HG02943 (cell line): ENCODE results near the gene PPP2R2C.

Experiments
- ATAC-seq: cut with Tn5 transposase; IDR thresholded peaks from one replicate; pipeline ENCODE4 v1.9.1; 2021; ENCODE audit warnings: mild to moderate bottlenecking, low read depth, moderate library complexity; ENCODE audit not compliant: unreplicated experiment

Gene PPP2R2C

DNA sequence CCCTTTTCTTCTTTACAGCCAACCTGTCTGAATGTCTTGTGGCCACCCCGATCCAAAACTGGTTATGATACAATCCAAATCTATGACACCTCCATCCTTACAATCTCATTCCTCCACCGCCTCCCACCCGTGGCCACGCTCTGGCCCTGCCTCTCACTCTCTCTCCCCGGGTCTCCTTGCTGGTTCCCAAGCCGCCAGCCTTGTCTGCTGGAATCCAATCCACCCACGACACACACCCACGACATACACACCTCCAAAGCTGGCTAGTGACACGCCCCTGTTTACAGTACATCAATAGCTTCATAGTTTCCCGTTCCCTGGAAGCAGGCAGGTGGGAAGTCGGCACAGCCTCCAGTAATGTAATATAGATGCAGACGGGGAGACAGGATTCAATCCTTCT lies 103.8 kb downstream of the PPP2R2C start:
- ATAC-seq = no peak

DNA sequence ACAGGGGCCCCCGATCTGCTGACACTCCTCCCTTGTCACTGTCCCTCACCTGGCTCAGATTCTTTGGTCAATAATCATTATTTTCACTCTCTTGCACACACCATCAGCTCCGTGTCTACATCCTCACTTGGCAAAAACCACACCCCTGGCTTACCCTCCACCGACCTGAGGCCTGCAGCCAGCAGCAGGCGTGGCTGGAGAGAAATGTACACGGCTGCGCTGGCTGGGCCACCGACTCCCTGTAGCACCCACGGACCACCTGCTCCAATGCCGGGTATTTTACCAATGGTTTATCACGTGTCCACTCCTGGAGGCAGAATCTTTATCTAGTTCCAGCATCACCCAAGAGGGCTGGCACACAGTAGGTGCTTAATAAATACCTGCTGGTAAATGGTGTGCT lies 104.3 kb downstream of the PPP2R2C start:
- no peak for ATAC-seq

DNA sequence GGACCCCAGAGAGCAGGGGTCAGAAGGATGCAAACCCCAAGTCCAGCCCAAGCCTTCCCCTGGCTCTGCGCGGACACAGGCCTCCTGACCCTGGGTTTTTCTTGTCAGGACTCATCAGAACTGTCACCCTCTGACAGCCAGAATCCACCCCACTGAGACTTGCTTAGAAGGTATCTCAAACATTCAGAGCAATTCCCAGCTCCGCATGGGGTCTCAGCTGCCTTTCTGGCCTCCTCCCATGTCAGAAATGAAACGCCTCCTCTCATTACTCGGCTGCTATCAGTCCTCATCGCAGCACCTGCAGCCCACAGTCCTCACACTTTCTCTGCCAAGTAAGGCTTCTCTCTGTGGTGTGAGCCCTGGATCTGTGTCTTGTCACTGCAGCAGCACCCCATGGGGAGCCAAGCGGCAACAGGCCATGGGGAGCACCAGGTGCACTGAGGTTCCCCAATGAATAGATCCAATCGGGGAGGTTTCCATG lies 105.0 kb downstream of the PPP2R2C start:
- ATAC-seq = no peak

DNA sequence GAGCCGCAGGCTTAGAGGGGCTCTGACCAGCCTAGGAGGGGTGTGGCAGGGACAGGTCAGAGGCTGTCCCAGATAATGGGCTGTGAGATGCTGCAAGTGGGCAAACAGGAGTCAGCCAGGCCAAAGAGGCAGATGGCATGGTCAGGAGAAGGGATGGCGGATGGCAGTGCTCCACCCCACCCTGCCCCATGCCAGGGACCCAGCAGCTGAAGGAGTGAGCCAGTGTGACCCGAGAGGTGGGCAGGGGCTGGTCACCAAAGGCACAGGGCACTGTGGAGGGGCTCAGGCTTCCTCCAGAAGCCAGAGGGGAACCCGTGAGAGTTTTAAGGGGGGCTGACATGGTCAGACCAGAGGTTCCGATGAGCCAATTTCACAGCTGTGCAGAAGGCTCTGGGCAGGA lies 105.8 kb downstream of the PPP2R2C start:
- ATAC-seq = no peak

DNA sequence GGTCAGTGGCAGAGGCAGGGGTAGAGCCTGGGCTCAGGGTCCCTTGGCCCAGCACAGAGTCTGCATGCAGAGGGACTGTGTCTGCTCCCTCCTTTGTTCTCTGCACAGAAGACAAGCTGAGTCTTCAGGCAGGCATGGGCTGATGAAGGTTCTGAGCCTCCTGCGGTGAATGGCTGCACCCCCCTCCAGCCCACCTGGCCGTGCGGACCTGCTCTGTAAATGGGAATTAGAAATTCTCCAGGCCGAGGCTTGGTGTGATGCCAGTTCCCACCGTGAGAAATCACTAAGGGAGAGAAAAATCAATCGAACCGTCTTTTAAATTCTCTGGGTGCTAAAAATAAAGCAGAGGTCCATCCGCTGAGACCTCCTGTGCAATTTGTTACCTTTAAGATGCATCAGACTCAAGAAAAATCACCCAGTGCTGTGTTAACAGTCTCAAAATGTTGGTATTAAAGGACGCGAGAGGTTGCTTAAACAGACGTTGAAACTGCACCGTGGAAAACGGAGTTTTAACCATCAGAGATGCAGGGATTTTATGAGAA lies 106.8 kb downstream of the PPP2R2C start:
- ATAC-seq = no peak

DNA sequence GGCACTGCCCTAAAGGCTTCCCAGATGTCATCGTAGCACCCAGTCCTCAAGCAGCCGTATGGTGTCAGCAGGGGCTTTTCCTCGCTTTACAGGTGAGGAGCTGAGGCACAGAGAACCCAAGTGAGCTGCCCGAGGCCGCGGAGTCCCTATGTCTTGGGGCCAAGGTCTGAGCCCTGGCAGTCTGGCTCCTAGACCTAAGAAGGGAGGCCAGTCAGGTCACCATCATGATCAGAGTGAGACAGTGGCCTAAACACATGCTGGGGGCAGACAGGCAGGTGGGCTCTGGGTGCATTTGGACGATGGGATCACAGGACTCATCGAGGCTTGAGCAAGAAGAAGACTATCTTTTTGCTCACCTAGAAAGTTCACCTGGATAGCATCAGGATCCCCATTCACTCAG lies 107.8 kb downstream of the PPP2R2C start:
- no peak for ATAC-seq

DNA sequence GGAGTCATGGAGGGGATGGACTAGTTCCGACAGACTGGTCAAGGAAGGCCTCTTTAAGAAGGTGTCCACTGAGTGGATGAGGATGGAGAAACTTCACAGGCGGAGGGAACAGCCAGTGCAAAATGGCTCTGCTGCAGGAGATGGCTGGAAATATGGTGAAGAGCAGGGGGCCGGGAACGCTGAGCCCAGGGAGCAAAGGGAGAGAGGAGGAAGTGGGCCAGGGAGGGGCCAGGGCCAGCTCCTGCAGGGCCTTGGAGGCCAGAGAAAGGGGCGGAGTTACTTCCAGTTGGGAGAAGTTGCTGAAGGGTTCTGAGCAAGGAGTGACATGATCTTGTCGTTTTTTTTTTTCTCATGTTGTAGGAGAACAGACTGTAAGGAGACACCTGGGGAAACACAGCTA lies 108.3 kb downstream of the PPP2R2C start:
- ATAC-seq = no peak

DNA sequence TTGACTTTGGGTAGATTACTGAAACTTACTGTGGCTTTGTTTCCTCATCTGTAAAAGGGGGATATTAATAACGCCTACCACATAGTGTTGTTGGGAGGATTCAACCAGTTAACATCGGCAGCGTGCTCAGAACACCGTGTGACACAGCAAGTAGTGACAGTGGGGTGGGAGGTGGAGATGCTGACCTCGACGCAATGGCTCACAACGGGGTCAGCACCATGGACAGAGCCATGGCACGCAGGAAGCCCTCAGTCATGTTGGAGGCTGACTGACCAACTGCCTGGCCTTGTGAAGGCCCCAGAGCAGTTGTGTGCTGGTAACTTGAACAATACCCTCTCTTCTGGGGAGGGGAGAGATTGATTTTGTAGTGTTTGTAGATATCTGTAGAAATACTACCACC lies 109.5 kb downstream of the PPP2R2C start:
- ATAC-seq = no peak

DNA sequence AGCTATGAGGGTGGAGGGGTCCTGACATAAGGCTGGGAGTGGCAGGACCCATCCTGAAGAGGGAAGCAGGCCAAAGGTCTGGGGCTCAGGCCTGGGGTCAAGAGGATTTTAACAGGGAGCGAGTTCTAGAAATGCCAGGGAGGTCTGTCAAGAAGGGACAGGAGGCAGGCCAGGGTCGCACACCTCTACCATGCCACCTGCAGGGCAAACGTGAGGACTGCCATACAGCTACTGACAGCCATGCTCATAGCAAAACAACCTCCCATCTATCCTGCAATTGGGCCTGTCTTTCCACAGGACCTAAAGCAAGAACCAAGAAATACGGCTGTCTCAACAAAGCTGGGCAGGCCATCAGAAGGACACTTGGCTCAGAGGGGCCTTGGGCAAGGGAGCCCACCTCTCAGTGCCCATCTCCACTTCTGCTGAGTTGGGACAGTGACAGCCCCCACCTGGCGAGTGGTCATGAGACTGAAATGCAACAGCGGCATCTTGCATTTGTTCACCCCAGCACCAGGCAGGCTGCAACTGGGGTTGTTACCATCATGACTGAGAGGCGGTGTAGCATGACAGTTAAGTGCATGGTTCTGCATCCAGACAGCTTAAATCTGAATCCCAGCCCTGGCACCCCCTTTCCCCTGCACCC lies 110.0 kb downstream of the PPP2R2C start:
- no peak for ATAC-seq

DNA sequence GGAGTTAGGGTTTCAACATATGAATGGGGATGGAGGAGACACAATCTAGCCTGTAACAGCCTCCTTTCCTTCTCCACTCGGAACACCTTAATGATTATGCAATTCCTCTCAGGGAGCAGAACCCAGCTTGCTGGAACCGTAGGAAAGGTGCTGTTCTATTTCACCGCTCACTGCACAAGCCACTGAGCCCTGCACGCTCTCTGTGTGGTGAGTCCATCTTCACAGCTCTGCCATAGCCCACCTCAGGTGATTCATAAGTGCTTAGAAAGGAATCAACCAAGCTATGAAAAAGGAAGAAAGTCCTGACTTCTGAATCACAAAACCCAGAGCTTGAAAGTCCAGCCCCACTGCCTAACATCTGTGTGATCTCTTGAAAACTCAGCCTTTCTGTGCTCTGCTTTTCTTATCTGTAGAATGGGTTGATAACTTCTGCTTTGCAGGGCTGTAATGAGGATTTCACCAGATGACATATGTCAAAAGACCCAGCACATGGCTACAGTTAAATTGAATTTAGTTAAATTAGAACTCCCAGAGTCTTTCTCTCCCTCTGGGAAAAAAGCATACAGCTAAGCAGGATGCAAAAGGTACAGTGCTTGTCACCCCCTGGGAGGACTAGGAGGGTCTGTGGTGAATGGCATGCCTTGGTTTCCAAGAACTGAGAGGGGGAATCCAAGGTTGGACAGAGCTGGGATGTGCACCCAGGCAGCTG lies 111.2 kb downstream of the PPP2R2C start:
- no peak for ATAC-seq

DNA sequence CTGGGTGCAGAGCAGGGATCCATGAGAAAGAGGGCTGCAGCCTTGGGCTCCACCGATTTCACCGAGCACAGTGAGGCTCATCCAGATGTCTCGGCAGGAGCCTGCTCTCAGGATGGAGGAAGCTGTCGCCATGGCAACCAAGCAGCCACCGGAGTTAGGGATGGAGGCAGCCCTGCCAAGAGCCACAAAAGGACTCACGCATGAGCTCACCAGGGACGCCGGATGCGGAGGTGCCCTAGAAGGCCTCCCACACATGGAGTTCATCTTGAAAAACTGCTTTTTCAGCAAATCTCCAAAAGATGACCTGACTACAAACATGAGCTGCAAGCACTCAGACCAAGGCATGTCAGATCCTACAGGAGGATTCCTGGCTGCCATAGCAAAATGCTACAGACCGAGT lies 112.0 kb downstream of the PPP2R2C start:
- ATAC-seq = no peak

DNA sequence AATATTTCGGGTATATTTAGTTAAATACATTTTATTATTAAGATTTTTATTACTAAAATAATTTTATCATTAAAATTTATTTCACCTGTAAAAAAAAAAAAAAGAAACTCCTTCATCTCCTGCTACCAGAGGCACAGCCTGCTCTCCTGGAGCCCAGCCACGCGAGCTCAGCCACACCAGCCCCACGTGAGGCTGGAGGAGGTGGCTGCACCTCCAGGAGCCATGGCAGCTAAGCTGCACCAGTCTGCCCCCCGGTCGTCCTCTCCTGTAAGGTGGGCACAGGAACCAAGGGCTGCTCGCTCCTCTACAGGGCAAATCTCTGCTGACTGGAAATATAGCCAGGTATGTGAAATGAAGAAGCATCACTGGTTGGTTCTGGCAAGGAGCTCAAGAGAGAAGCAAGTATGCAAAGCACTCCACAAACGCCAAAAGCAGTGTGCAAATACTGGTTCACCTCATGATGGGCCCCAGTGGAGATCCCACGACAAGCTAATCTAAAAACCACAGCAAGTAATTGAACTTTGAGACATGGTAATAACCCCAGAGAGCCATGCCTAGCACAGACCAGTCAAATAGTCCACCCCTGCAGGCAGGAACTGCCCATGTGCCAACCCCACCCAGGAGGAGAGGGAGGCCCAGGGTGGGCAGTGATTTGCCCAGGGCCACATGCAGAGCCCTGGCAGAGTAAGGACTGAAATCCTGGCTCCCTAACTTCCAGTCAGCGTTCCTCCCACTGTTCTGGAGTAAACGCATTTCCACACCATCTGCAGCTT lies 112.7 kb downstream of the PPP2R2C start:
- ATAC-seq = no peak

DNA sequence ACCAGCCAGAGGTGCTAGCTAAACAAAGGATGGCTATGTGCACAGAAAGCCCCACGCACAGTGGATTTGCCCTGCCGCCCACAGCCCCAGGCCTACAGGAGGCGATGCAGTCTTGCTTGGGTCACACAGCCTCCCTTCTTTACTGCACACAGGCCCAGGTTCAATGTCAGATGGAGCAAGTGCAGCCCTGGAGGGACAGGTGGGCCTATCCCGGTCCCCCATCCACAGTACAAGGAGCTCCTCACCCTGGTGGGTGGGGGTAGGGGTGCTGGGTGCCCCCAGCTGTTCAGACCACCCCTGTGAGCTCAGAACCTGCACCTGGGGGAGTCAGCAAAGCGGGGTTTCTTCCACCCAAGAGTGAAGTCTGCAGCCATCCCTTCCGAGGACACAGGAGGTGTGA lies 114.9 kb downstream of the PPP2R2C start:
- no peak for ATAC-seq

DNA sequence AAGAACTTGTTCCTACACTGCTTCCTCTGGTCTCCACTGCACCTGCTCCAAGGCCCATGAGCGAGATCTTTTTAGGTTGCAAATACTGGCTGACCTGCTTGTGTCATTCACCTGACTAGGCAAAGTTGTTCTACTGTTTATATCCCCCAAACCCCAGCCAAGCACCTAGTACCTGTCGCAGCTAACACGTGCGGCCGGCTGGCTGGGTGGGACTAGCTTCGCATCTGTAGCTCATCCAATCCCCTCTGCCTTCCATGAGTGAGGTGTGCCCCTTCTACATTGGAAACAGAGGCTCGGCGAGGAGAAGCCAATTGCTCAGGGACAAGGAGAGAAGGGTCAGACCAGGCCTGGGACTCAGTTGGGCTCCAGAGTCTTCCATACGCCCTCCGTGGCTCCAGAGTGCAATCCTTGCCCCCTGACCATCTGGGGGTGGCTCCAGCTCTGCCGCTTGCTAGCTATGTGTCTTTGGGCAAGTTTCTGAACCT lies 116.3 kb downstream of the PPP2R2C start:
- no peak for ATAC-seq

DNA sequence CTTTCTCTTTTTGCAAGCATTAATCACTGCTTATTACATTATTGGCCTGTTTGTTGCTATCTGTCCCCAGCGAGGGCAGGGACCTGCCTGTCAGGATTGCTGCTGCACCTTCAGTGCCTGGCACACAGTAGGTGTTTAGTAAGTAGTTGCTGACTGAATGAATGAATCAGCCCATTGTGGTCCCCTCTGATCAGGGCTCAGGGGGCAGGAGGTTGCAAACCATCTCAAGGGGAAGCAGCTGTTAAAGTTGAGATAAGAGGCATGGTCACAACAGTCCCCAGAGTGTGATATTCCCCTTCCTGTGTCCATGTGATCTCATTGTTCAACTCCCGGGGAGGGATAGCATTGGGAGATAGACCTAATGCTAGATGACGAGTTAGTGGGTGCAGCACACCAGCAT lies 117.4 kb downstream of the PPP2R2C start:
- no peak for ATAC-seq

DNA sequence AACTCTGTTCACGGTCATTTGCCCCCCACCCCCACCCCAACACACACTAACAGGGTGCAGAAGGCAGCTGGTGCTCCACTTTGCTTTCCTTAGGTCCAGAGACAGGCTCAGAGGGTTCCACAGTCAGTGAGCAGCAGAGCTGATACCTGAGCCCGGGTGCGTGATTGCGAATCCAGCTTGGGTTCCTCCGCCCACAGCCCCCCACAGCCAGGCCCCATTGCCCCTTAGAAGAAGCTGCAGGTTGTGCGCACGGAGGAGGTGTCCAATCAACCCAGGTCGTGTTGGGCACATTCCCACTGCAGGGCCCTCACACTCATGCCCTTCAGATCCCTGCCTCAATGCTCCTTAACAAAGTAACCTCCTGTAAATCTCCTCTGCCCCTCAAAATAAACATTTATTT lies 117.8 kb downstream of the PPP2R2C start:
- ATAC-seq = no peak

DNA sequence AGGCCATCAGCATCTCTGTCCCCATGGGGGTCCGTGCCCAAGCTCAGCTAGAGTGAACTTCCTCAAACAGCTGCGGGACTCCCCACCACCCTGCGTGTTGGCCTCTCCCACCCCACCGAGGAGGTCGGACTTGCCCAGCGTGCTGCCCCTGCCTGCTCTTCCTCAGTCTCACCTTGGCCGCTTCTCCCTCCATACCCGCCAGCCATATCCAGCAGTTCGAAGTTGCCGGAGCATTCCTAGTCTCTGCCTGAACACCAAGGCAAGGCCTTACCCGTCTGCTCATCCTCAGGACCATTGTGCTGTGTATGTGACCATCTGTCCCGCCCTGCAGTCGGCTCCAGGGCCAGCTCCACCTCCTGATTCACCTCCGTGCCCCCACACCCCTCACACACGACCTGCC lies 118.3 kb downstream of the PPP2R2C start:
- no peak for ATAC-seq

DNA sequence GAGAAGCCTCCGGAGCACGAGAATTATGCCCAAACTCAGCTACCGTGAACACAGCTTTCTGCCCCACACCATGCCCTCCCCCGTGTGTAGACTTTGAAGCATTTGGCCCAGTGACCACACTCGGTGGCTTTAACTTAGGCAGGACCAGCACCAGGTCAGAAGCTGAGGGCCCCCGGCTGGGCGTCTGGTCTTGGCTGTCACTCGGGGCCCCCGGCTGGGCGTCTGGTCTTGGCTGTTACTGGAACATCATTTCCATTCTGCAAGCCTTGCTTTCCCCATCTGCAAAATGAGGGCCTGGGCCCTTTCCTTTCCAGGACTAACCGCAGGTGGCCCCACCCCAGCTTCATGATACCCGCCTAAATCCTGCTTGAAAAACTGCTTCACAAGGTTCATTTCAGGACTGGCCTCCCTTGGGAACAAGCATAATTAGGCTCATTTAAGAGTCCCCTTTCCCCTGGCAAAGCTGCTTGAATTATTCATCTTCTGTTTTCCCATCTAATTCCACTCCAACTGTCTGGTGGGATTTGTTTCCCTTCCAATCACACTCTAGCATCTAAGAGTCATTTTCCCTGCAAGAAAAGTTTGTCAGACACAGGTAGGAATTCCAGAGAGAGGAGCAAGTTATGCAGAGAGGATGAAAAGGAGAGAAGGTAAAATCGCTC lies 120.3 kb downstream of the PPP2R2C start:
- ATAC-seq = no peak

DNA sequence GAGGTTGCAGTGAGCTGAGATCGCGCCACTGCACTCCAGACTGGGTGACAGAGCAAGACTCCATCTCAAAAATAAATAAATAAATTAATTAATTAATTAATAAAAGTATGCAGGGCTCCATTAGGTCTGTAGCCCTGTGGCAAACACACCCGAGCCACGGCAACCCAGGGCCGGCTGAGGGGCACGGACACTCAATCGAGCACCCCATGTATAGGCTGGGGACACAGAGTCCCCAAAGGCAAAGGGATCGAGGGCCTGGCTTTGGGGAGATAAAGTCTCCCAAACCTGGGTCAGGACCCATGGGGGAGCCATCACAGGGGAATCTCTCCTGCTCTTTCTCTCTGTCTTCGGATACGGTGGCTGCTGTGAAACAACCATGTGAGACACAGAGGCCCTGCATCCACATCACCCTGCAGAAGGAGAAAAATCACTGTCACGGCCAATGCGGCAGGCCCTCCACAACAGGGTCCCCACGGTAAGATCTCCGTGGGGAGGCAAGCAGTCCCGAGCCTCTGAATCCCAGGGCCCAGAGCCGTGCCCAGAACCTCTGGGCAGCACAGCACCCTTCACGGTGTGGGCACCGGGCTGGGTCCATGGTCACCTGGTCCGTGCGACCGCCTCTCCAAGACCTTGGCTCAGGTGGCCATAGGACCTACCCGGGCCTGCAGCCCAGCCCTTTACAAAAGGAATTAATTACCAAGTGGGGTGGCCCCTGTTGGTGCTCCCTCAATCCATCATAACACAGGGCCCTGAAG lies 121.0 kb downstream of the PPP2R2C start:
- ATAC-seq = no peak

DNA sequence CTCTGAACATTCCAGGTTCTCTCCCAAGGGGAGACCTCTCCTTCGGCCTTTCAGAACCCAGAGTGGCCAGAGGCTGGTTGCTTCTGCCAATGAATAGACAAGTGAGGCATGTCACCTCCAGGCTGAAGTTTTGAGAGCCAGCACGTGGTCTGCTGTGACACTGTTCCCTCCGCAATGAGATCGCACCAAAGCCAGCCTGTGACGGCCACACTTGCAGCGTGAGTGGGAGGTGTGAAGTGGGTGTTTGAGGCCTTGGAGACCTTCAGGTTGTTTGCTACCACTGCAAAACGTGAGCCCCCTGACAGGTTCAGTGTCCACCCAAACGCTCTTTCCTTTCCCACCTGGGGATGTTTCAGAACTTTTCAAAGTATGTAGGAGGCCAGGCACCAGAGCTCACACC lies 121.8 kb downstream of the PPP2R2C start:
- no peak for ATAC-seq
